Vagina (tissue), 2 donors: ENCODE measurements around the gene NPEPPS. TPM values are rescaled to one million over a fixed set of nuclear protein-coding genes. Genes with fewer than 3 reads are reported as not detected.
"Not testable (repeated sequence)": the region's sequence is repeated elsewhere in the genome, so short reads cannot be mapped to it uniquely, and the experiment has no call there.

Experiments used
- DNase-seq, 2 donors: peaks; one replicate each; pipeline ENCODE4 v3.0.0-alpha.2; 2017; ENCODE audit errors: extremely low spot score in 2 of 2
- H3K27ac ChIP-seq: fragments of 200-600 bp; sonication (generic); one replicate; pipeline ENCODE4 v1.5.1; 2019
- H3K27me3 ChIP-seq: fragments of 200-600 bp; sonication (generic); one replicate; pipeline ENCODE4 v1.5.1; 2019
- H3K36me3 ChIP-seq, 2 donors: fragments of 200-600 bp; sonication (generic); one replicate each; pipeline ENCODE4 v1.5.1; 2017 to 2019
- H3K4me1 ChIP-seq: fragments of 200-600 bp; sonication (generic); one replicate; pipeline ENCODE4 v1.5.1; 2019
- H3K4me3 ChIP-seq, 2 donors: fragments of 200-600 bp; sonication (generic); 1 replicate in 1 of 2; 2 replicates in 1 of 2; pipeline ENCODE4 v1.5.1; 2016 to 2019
- H3K9me3 ChIP-seq: fragments of 200-600 bp; sonication (generic); one replicate; pipeline ENCODE4 v1.5.1; 2019
- CTCF ChIP-seq, 3 experiments: fragments of 450-650 bp in 2 of 3; fragments of 200-600 bp in 1 of 3; sonication (generic) in 1 of 3; IDR thresholded peaks; one replicate each; pipeline ENCODE4 v1.5.1; 2017 to 2019; ENCODE audit warnings: antibody characterized with exemption in 3 of 3, mild to moderate bottlenecking in 2 of 3, moderate library complexity in 2 of 3
- POLR2A ChIP-seq, 2 donors: fragments of 450-650 bp; IDR thresholded peaks; one replicate each; pipeline ENCODE4 v1.6.1; 2017; ENCODE audit warnings: antibody characterized with exemption in 2 of 2, mild to moderate bottlenecking in 2 of 2, moderate library complexity in 2 of 2
- POLR2AphosphoS5 ChIP-seq, 2 donors: sonication (generic); formaldehyde crosslinking; IDR thresholded peaks; one replicate each; pipeline ENCODE4 v1.9.0; 2017; ENCODE audit warnings: antibody characterized with exemption in 2 of 2, mild to moderate bottlenecking in 2 of 2, low read depth in 1 of 2; ENCODE audit not compliant: insufficient read depth in 1 of 2
- intact Hi-C: fragments of 100-400 bp; cut with DNase I; formaldehyde crosslinking; loops from one replicate; pipeline ENCODE4 v1.15.1; 2023
- total RNA-seq: library from RNA; depleted of rRNA; stranded (reverse); fragments of >200 nt; gene quantifications from one replicate; pipeline ENCODE4 v1.2.3, GENCODE V29; 2016

NPEPPS gene
- total RNA-seq, 1 donor from 2014 or later = 121 TPM

GRCh38 chr17:47582416-47582815 lies 51.5 kb downstream of the NPEPPS start:
- H3K27ac ChIP-seq, intact Hi-C loops, DNase-seq: not testable (repeated sequence)

DNA sequence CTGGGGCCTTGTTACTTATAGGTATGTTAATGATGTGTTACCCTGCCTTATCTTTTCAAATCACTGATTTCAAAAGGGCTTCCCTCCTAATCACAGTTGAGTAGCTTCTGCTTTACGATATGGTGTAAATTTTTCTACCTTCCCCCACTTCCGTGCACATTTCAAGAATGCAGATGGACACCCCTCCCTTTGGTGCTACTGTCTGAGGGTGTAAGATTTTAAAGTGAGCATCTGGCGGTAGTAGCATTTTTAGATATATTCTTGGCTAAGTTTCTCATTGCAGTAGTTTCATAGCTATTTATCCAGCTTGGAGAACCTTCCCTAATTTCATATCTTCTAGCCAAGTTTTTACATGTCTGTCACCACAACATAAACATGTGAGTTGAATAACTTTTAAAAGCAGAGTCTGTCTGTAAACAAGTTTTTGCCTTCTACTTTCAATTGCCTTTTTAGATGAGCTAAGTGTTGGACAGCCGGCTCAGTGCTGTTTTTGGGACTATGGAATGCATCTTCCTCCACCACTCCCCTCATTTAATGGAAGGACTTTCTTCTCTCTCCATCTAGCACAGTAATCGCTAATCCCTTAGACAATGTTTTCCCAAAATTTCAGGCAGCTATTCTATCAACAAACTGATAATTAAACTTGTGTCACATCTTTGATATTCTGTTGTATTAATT lies 55.6 kb downstream of the NPEPPS start:
- H3K27me3 ChIP-seq, H3K9me3 ChIP-seq, H3K36me3 ChIP-seq, DNase-seq, intact Hi-C loops, H3K27ac ChIP-seq, H3K4me3 ChIP-seq, H3K4me1 ChIP-seq: not testable (repeated sequence)

More at GRCh38 chr17:47582416-47582815, 51.5 kb downstream of the NPEPPS start:
- H3K36me3 ChIP-seq, H3K27me3 ChIP-seq, H3K9me3 ChIP-seq, H3K4me1 ChIP-seq, H3K4me3 ChIP-seq: not testable (repeated sequence)

DNA sequence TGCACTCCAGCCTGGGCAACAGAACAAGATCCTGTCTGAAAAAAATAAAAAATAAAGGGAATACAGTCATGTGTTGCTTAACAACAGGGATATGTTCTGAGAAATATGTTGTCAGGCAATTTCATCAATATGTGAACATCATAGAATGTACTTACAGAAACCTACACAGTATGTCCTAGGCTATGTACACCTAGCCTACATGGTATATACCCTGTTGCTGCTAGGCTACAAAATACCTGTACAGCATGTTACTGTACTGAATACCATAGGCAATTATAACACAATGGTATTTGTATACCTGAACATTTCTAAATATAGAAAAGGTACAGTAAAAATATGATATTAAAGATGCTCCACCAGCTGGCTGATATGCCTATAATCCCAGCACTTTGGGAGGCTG lies 62.6 kb downstream of the NPEPPS start:
- H3K4me3 ChIP-seq, H3K9me3 ChIP-seq, DNase-seq, intact Hi-C loops, H3K4me1 ChIP-seq, H3K27me3 ChIP-seq, H3K27ac ChIP-seq: not testable (repeated sequence)
- H3K36me3 ChIP-seq = peaks cover 0 to 18% of the 10 kb centered on the region in 2 donors

GRCh38 chr17:47603830-47604597 lies 73.1 kb downstream of the NPEPPS start:
- no peak for DNase-seq
- no peak overlapping the region for H3K4me3 ChIP-seq
- no peak overlapping the region for H3K27ac ChIP-seq
- no peaks in the 10 kb centered on the region for H3K4me1 ChIP-seq
- H3K27me3 ChIP-seq = no peaks in the 10 kb centered on the region
- H3K36me3 ChIP-seq = peaks cover 0 to 91% of the 10 kb centered on the region in 2 donors
- no peaks in the 10 kb centered on the region for H3K9me3 ChIP-seq
- intact Hi-C loops = no loop called here
- TF ChIP-seq CTCF (IDR thresholded peaks at IDR 0.05) (no peak), POLR2AphosphoS5 (IDR thresholded peaks at IDR 0.05; ENCODE audit: insufficient read depth in 1 of 2, low read depth in 1 of 2) (no peak), POLR2A (IDR thresholded peaks at IDR 0.05) (no peak)

DNA sequence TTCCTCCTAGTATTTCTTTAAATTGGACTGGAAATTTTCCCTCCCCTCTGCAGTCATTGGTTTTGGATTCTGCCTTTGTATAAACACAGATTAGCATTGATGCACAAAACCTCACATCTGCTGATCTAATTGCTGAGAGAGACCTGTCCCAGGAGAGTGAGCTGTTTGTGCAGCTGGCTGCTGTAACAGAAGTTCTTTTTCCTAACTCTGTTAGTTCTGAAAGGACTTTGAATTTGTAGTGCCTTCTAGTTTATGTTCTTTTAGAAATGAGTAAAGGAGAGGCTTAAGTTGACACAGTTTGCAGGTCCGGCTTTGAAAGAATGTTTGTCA lies 73.7 kb downstream of the NPEPPS start:
- Histone ChIP-seq H3K9me3 (no peaks in the 10 kb centered on the region), H3K27me3 (no peaks in the 10 kb centered on the region), H3K27ac (no peak overlapping the region), H3K4me3 (no peak overlapping the region), H3K4me1 (no peaks in the 10 kb centered on the region), H3K36me3 (peaks cover 0 to 91% of the 10 kb centered on the region in 2 donors)
- no peak for DNase-seq
- intact Hi-C loops = no loop called here
- no peak for TF ChIP-seq POLR2A (IDR thresholded peaks at IDR 0.05)
- TF ChIP-seq CTCF (IDR thresholded peaks at IDR 0.05) = no peak
- TF ChIP-seq POLR2AphosphoS5 (IDR thresholded peaks at IDR 0.05; ENCODE audit: insufficient read depth in 1 of 2, low read depth in 1 of 2) = no peak

DNA sequence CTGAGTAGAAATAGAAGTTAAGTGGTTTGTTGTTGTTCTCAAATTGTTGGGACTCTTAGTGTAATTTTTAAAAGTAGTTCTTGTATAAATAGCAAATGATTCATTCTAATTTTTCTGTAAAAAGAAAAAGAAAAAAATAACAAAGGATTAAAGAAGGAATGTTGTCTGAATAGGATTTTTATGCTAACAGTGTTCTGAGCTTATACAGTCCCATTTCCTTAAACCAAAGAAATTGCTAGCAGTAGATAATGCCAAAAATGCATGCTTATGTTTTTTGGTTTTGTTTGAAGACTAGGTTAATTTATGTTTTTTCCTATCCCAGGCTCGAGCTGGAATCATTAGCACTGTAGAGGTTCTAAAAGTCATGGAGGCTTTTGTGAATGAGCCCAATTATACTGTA lies 74.1 kb downstream of the NPEPPS start:
- Histone ChIP-seq H3K36me3 (peaks cover 0 to 89% of the 10 kb centered on the region in 2 donors), H3K27me3 (no peaks in the 10 kb centered on the region), H3K4me1 (no peaks in the 10 kb centered on the region), H3K27ac (no peak overlapping the region), H3K4me3 (no peak overlapping the region), H3K9me3 (no peaks in the 10 kb centered on the region)
- no peak for DNase-seq
- TF ChIP-seq CTCF (IDR thresholded peaks at IDR 0.05) (no peak), POLR2A (IDR thresholded peaks at IDR 0.05) (no peak), POLR2AphosphoS5 (IDR thresholded peaks at IDR 0.05; ENCODE audit: insufficient read depth in 1 of 2, low read depth in 1 of 2) (no peak)
- intact Hi-C loops = no loop called here
